HepG2 (cell line): ENCODE measurements around the gene TMC4. TPM values are rescaled to one million over a fixed set of nuclear protein-coding genes. Genes with fewer than 3 reads are reported as not detected.

Experiments
- ASH2L ChIP-seq: fragments of 300-600, 200-600 bp; sonication (generic); IDR thresholded peaks from 2 replicates; pipeline ENCODE4 v1.7.0; 2017; ENCODE audit warnings: low read depth, mild to moderate bottlenecking, moderate library complexity, mixed read lengths, low read length; ENCODE audit not compliant: insufficient read length
- BHLHE40 ChIP-seq: IDR thresholded peaks from 2 replicates; pipeline ENCODE4 v1.6.1; 2011; ENCODE audit warnings: low read length, improper control_type of control experiment
- HDAC6 ChIP-seq: fragments of 200-600 bp; sonication (generic); IDR thresholded peaks from 2 replicates; pipeline ENCODE4 v1.7.0; 2017; ENCODE audit warnings: mild to moderate bottlenecking, antibody characterized with exemption, low read length, low read depth
- HMG20A ChIP-seq: IDR thresholded peaks from 2 replicates; pipeline ENCODE4 v1.6.1; 2016; ENCODE audit warnings: borderline replicate concordance
- HNF1B ChIP-seq: sonication (generic); formaldehyde crosslinking; IDR thresholded peaks from 2 replicates; pipeline ENCODE4 v1.5.1; 2020; ENCODE audit warnings: mild to moderate bottlenecking, moderate library complexity, missing genetic modification reagents
- IRF2 ChIP-seq: IDR thresholded peaks from 2 replicates; pipeline ENCODE4 v1.6.1; 2018; ENCODE audit warnings: missing genetic modification reagents, missing compliant biosample characterization
- NCOA2 ChIP-seq: sonication (generic); formaldehyde crosslinking; IDR thresholded peaks from 2 replicates; pipeline ENCODE4 v1.8.0; 2022; ENCODE audit warnings: inconsistent platforms
- RARG ChIP-seq: sonication (generic); formaldehyde crosslinking; IDR thresholded peaks from 2 replicates; pipeline ENCODE4 v1.4.0; 2020; ENCODE audit warnings: low read depth, mild to moderate bottlenecking, missing genetic modification reagents
- SMAD1 ChIP-seq: sonication (generic); formaldehyde crosslinking; IDR thresholded peaks from 2 replicates; pipeline ENCODE4 v1.4.0; 2020; ENCODE audit warnings: missing genetic modification reagents, low read depth, mild to moderate bottlenecking, borderline replicate concordance
- SSRP1 ChIP-seq: IDR thresholded peaks from 2 replicates; pipeline ENCODE4 v1.6.1; 2016; ENCODE audit warnings: control low read depth
- TSC22D2 ChIP-seq: sonication (generic); formaldehyde crosslinking; IDR thresholded peaks from 2 replicates; pipeline ENCODE4 v1.5.1; 2020; ENCODE audit warnings: missing genetic modification reagents, mild to moderate bottlenecking, borderline replicate concordance
- UBTF ChIP-seq: sonication (generic); formaldehyde crosslinking; IDR thresholded peaks from 2 replicates; pipeline ENCODE4 v1.4.0; 2020; ENCODE audit warnings: mild to moderate bottlenecking, missing genetic modification reagents
- ZBTB1 ChIP-seq: sonication (generic); formaldehyde crosslinking; IDR thresholded peaks from 2 replicates; pipeline ENCODE4 v1.4.0; 2020; ENCODE audit warnings: missing genetic modification reagents, borderline replicate concordance
- ZNF274 ChIP-seq: sonication (generic); formaldehyde crosslinking; IDR thresholded peaks from 2 replicates; pipeline ENCODE4 v1.5.1; 2020; ENCODE audit warnings: mild to moderate bottlenecking, missing genetic modification reagents
- ZNF329 ChIP-seq: sonication (generic); formaldehyde crosslinking; IDR thresholded peaks from 2 replicates; pipeline ENCODE4 v1.9.0; 2021; ENCODE audit warnings: low read depth, mild to moderate bottlenecking, missing genetic modification reagents
- ZNF337 ChIP-seq: sonication (generic); formaldehyde crosslinking; IDR thresholded peaks from 2 replicates; pipeline ENCODE4 v1.5.1; 2020; ENCODE audit warnings: missing genetic modification reagents, low read depth, mild to moderate bottlenecking, borderline replicate concordance
- ZNF33B ChIP-seq: sonication (generic); formaldehyde crosslinking; IDR thresholded peaks from 2 replicates; pipeline ENCODE4 v1.5.1; 2020; ENCODE audit warnings: mild to moderate bottlenecking, missing genetic modification reagents
- ZNF460 ChIP-seq: sonication (generic); formaldehyde crosslinking; IDR thresholded peaks from 2 replicates; pipeline ENCODE4 v1.5.1; 2020; ENCODE audit warnings: missing genetic modification reagents, mild to moderate bottlenecking, borderline replicate concordance
- ZNF577 ChIP-seq: sonication (generic); formaldehyde crosslinking; IDR thresholded peaks from 2 replicates; pipeline ENCODE4 v1.4.0; 2020; ENCODE audit warnings: mild to moderate bottlenecking, low read depth, missing genetic modification reagents, borderline replicate concordance
- ZNF788 ChIP-seq: sonication (generic); formaldehyde crosslinking; IDR thresholded peaks from 2 replicates; pipeline ENCODE4 v1.5.0; 2020; ENCODE audit warnings: mild to moderate bottlenecking, missing genetic modification reagents, borderline replicate concordance
- ZNF839 ChIP-seq: sonication (generic); formaldehyde crosslinking; IDR thresholded peaks from 2 replicates; pipeline ENCODE4 v1.4.0; 2020; ENCODE audit warnings: missing genetic modification reagents, mild to moderate bottlenecking, borderline replicate concordance
- ZNF878 ChIP-seq: sonication (generic); formaldehyde crosslinking; IDR thresholded peaks from 2 replicates; pipeline ENCODE4 v1.8.1; 2023; ENCODE audit warnings: mild to moderate bottlenecking, missing genetic modification reagents, moderate library complexity
- ZSCAN12 ChIP-seq: sonication (generic); formaldehyde crosslinking; IDR thresholded peaks from 2 replicates; pipeline ENCODE4 v1.9.0; 2021; ENCODE audit warnings: mild to moderate bottlenecking, missing genetic modification reagents
- polyA plus RNA-seq, 8 experiments: library from polyadenylated mRNA; depleted of rRNA in 3 of 8; stranded (reverse) in 7 of 8; unstranded in 1 of 8; fragments of >200 nt; fragmentation: Illumina TruSeq in 4 of 8; extraction: Trizol in 4 of 8; gene quantifications; 2 replicates each; pipeline versions ENCODE4 v1.2.1 to v1.2.3, GENCODE V29; 2011 to 2016; ENCODE audit warnings: low read depth in 4 of 8, missing spikeins in 1 of 8, mixed read lengths in 1 of 8; ENCODE audit not compliant: insufficient read depth in 1 of 8
- total RNA-seq, 5 experiments: library from RNA; depleted of rRNA; stranded (reverse); fragments of >200 nt; fragmentation: Illumina TruSeq; extraction: Trizol; gene quantifications; 2 replicates each; pipeline ENCODE4 v1.2.3, GENCODE V29; 2016; ENCODE audit warnings: low read depth in 1 of 5

The TMC4 gene
- total and polyA plus RNA-seq, 2 of the 13 experiments (the other 11 are each of a cell fraction or from before 2014, with no cell fraction given) = 0.13 to 0.24 TPM

- TF ChIP-seq HNF1B (peak; percentile 86), ASH2L (peak; percentile 5), SMAD1 (no peak), RARG (CRISPR knock-in tag) (no peak), ZNF329 (CRISPR knock-in tag) (0 out of 2 replicates have a peak, but pooled peaks have one; percentile 12), NCOA2 (peak; percentile 79), TSC22D2 (0 out of 2 replicates have a peak, but pooled peaks have one; percentile 26), HMG20A (CRISPR knock-in tag) (peak; percentile 79; the same call in 1 of the 2 replicates), HDAC6 (no peak), ZNF839 (CRISPR knock-in tag) (no peak), IRF2 (CRISPR knock-in tag) (peak; percentile 67), UBTF (peak; percentile 22; the same call in 1 of the 2 replicates), ZNF460 (CRISPR knock-in tag) (no peak), SSRP1 (CRISPR knock-in tag) (0 out of 2 replicates have a peak, but pooled peaks have one; percentile 21), ZBTB1 (CRISPR knock-in tag) (no peak), ZNF577 (CRISPR knock-in tag) (no peak), ZNF274 (CRISPR knock-in tag) (no peak), BHLHE40 (peak; percentile 45; the same call in 1 of the 2 replicates), ZNF337 (CRISPR knock-in tag) (no peak), ZSCAN12 (no peak), ZNF878 (no peak), ZNF788 (CRISPR knock-in tag) (peak; percentile 78; the same call in 1 of the 2 replicates), ZNF33B (CRISPR knock-in tag) (no peak)
These were observed 37.0 kb upstream of the TMC4 start (continued) for GRCh38 chr19:54209811-54210494.
